Measurements from ENCODE around the gene ESR1.

GRCh38 chr6:152053332-152053731 lies 245.8 kb downstream of the ESR1 start:
- TF ChIP-seq EZH2 (optimal IDR thresholded peaks at IDR 0.05; ENCODE audit: low read depth, low read length) (no peak), CTCF (IDR thresholded peaks at IDR 0.05; ENCODE audit: low read length) (no peak), EZH2phosphoT487 (IDR thresholded peaks at IDR 0.05; ENCODE audit: low read length) (no peak)

Measured in MM.1S (cell line).